NB4 (cell line): ENCODE results near the gene STOX2.

Experiments
- CTCF ChIP-seq: IDR thresholded peaks from one replicate; pipeline ENCODE4 v1.5.1; 2012; ENCODE audit warnings: low read depth, low read length
- MYC ChIP-seq: IDR thresholded peaks from 2 replicates; pipeline ENCODE4 v1.6.1; 2011; ENCODE audit warnings: low read depth, low read length
- POLR2A ChIP-seq: IDR thresholded peaks from 2 replicates; pipeline ENCODE4 v1.6.1; 2011; ENCODE audit warnings: mild to moderate bottlenecking; ENCODE audit not compliant: insufficient read length; ENCODE audit errors: extremely low read depth

GRCh38 chr4:184019076-184019475 is 114.0 kb downstream of the STOX2 start:
- TF ChIP-seq POLR2A = no peak
- TF ChIP-seq MYC = no peak
- TF ChIP-seq CTCF = no peak
